ENCODE results near the gene ALAD.
"Not testable (repeated sequence)": the region's sequence is repeated elsewhere in the genome, so short reads cannot be mapped to it uniquely, and the experiment has no call there.

The ALAD gene

DNA sequence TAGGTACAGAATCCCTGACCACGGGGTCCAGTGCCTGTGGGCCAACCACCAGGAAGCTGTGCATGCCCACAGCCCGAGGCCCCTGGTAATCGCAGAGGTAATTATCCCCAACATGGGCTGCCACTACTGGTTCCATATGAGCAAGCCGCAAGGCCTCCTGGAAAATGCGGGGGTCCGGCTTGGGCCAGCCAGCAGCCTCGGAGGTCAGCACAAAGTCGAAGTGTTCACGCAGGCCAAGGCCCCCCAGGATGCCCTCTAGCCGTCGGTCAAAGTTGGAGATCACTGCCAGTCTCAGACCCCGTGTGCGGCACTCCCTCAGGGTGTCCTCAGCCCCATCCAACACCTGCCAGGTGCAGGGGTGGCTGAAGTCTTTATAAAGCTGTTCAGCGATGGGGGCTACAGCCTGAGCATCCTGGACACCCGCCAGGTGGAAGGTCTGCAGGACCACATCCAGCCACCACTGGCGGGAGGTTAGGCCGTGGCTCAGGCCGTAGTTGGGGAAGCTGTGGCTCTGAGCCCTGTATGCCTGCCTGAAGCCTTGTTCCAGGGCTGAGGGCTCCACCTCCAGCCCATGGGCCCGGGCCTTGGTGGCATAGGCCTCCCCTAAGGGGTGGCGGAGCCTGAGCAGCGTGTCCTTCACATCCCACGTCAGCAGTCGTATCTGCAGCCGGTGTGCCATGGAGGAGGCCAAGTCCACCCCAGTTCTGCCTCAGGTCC is 27.2 kb downstream of the ALAD start:
- DNase-seq (ENCODE audit: low read depth in 2 of 2) = no peak

DNA sequence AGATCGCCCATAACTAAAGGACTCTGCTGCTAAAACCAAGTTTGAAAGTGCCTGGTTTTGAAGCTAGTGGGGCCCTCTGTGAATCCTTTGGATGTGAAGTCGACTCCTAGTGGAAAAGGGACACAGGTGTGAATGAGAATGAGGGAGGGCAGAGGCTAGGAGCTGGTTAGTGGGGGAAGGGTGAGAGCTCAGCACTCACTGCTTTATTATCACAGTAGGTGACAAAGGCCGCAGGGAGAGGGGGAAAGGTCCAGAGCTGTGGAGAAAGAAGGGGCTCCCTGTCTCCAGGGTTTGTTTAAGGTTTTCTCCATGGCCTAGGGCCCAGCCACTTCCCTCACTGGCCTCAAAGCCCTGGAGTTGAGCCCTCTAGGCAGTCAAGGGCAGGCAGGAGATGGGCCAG is 27.8 kb downstream of the ALAD start:
- DNase-seq (ENCODE audit: low read depth in 2 of 2) = no peak

DNA sequence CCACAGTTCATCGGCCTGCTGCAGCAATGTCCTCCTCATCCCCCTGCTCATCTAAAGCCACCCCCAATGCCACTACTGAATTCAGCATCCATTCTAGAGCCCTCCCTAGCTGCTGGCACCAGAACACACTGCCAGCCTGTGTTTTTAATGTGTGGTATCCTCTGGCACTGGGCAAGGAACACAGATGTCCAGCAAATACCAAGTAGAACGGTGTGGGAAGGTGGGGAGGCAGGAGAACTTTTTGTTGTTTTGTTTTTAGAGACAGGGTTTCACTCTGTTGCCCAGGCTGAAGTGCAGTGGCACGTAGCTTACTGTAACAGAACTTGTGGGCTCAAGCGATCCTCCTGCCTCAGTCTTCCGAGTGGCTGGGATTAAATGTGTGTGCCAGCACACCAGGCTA is 29.0 kb downstream of the ALAD start:
- no peak for DNase-seq (ENCODE audit: low read depth in 2 of 2)

DNA sequence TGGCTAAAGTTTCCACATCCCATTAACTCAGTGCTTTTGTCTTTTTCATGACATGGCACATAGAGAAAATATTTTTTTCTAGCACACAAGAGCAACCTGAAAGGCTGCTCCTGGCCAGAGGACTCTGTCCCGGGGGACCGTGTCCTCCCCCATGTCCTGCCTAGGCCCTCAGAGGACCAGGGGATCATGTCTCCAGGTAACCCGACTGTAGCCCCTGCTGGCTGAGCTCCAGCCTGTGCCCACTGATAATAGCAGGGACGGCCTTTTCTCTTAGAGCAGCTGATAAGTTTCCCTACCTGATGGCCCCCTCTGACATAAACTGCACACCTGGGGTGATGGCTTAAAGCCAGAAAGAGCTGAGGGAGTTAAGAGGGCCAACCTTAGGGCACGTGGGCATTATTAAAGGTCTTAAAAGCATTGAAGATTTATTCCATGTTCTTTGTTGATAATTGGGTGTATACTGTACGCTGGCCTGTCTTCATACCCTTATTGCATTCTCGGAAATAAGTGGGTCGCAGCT is 30.2 kb downstream of the ALAD start:
- DNase-seq (ENCODE audit: low read depth in 2 of 2) = no peak

DNA sequence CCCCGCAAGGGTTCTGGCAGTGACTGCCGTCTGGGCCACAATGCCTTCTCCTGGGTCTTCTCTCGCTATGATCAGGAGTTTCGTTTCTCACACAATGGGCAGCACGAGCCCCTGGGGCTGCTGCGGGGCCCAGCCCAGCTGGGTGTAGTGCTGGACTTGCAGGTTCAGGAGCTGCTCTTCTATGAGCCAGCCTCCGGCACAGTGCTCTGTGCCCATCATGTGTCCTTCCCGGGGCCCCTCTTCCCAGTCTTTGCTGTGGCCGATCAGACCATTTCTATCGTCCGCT is 31.3 kb downstream of the ALAD start:
- no peak for DNase-seq (ENCODE audit: low read depth in 2 of 2)

DNA sequence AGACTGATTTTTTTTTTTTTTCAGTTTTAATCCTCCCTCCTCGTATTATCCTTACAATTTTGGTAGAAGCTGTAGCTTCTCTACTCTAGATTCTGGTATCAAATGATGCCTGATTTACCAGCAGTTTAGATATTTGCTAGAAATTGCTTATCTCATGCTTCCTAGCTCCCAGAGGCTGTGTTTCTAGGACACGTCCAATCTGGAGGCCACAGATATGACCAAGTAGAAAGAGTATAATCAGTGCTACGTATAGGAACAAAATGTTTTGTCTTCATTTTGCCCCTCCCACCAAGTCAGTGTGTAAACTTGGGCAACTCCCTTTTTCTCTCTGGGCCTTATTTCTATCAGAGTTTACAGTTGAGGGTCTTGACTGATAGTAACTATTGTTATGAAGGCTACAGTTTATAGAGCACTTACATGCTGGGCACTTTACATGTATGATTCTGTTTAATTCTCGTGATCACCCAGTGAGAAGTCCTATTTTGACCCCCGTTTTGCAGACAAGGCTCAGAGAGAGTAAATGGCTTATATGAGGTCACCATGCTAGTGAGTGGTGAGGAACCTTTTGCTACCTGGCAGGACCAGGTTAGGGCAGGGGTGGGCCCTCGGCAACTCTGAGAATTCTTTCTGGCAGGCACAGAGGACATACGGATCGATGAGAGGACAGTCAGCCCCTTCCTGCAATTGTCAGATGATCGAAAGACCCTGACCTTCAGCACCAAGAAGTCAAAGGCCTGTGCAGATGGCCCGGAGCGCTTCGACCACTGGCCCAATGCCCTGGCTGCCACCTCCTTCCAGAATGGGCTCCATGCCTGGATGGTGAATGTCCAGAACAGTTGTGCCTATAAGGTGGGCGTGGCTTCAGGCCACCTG is 31.9 kb downstream of the ALAD start:
- no peak for DNase-seq (ENCODE audit: low read depth in 2 of 2)

GRCh38 chr9:113368348-113368981 is 32.6 kb downstream of the ALAD start:
- no peak for DNase-seq (ENCODE audit: low read depth in 2 of 2)

DNA sequence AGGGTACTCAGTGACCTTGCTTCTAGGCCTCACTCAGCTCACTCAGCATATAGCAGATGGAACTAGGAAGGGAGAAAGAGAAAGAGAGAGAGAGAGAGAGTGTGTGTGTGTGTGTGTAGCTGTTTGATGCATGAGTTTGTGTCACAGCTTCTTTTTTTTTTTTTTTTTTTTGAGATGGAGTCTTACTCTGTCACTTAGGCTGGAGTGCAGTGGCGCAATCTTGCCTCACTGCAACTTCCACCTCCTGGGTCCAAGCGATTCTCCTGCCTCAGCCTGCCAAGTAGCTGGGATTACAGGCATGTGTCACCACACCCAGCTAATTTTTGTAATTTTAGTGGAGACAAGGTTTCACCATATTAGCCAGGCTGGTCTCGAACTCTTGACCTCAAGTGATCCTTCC is 35.4 kb downstream of the ALAD start:
- DNase-seq (ENCODE audit: low read depth in 2 of 2) = not testable (repeated sequence)

DNA sequence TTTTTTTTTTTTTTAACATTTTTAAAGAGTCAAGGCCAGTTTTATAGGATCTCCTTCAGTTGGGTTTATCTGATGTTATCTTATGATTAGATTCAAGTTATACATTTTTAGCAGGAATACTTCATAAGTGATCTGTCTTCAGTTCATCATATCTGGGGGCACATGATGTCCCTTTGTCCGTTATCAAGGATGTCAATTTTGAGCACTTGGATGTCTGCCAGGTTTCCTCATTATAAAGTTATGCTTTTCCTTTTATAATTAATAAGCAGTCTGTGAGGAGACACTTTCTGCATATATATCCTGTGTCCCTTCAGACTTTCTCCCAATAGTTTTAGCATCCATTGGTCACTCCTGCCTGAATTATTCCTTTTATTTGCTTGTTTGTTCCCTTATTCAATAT is 36.1 kb downstream of the ALAD start:
- DNase-seq (ENCODE audit: low read depth in 2 of 2) = no peak

- DNase-seq (ENCODE audit: low read depth in 2 of 2) = no peak
Observed at GRCh38 chr9:113363336-113363735, 37.7 kb downstream of the ALAD start.

DNA sequence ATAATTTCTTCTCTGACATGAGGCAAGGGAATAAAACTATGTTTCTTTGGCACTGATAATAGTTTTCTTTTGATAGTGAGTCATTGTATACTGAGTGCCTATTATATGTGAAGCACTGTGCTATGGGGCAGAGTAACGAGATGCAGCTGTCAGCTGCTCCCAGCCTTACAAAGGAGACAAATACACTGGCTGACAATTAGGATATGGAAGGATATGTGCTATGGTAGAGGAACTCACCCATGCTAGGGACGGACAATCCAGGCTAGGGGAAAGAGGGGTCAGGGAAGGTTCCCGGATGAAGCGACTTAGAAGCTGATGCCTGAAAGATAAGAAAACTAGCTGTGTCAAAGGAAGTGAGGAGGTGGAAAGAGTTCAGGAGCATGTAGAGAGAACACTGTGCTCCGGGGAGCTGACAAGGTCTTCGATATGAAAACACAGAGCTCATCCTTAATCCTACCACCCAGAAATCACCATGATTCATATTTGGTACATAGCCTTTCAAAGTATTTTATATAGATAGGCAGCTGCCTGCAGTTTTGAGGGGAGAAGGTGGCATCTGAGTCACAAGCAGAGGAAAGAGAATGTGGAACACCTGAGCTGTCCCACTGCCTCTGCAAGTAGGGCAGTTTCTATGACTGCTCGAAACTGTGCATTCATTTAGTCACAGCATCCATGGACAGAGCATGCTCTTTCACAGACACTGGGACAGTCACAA is 39.6 kb downstream of the ALAD start:
- DNase-seq (ENCODE audit: low read depth in 2 of 2) = no peak

- no peak for DNase-seq (ENCODE audit: low read depth in 2 of 2)
Observed at GRCh38 chr9:113360242-113360842, 40.7 kb downstream of the ALAD start.

DNA sequence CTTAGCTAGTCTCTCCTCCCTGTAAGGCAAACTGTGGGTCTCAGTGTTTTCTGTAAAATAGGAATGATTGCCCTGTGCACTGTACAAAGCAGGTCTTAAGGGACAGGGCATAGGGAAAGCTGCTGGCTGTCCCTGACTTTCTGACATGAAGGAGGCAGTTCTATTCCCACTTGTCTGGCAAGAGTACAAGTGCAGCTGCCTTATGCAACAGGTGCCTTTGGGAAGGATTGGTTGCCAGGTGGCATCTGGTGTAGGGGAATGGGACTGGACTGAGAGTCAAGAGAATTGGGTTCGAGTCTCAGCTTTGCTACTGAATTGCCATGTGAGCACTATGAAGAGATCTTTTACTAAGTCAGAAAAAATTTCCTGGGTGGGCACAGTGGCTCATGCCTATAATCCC is 41.7 kb downstream of the ALAD start:
- no peak for DNase-seq (ENCODE audit: low read depth in 2 of 2)

GRCh38 chr9:113356686-113357292 is 44.3 kb downstream of the ALAD start:
- no peak for DNase-seq (ENCODE audit: low read depth in 2 of 2)

DNA sequence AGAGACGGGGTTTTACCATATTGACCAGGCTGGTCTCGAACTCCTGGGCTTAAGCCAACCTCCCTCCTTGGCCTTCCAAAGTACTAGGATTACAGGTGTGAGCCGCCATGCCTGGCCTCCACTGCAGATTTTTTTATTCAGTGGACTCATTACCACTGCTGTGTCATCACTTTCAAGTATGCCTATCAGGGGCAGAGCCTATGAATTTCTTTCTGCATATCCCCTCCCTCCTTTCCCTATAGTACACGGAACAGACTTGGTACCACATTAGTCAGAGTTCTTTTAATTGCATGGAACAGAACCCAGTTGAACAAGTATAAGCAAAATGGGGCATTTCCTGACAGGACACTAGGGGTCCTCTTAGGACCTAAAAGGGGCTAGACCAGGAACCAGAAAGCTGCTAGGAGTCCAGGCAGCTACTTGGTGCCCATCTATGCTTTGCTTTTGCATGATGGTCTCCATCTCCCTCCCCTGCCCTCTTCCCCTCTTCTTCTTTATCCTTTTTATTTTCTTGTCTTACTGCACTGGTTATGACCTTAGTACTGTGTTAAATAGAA is 46.0 kb downstream of the ALAD start:
- no peak for DNase-seq (ENCODE audit: low read depth in 2 of 2)

- DNase-seq (ENCODE audit: low read depth in 2 of 2) = no peak
Observed at GRCh38 chr9:113352411-113352810, 48.7 kb downstream of the ALAD start.

GRCh38 chr9:113352006-113352405 is 49.1 kb downstream of the ALAD start:
- DNase-seq (ENCODE audit: low read depth in 2 of 2) = no peak

DNA sequence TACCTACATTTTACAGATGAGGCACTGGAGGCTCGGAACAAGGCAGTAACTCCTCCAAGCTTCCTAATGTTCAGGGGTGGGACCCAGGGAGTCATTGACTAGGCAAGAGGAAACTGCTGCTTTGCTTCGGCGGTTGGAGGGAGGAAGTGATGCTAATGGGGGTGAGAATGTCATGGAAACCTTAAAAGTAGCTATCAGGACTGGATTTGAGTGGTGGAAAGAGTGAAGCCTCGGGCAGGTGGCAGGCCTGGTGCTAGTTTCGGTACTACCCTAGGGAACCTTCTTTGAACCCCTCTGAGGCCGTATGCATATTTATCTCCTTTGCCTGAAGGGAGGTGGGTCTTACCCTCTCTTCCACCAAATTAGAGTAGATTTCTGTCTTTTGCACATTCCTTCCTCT is 50.1 kb downstream of the ALAD start:
- DNase-seq (ENCODE audit: low read depth in 2 of 2) = no peak

GRCh38 chr9:113350107-113350661 is 50.9 kb downstream of the ALAD start:
- no peak for DNase-seq (ENCODE audit: low read depth in 2 of 2)

DNA sequence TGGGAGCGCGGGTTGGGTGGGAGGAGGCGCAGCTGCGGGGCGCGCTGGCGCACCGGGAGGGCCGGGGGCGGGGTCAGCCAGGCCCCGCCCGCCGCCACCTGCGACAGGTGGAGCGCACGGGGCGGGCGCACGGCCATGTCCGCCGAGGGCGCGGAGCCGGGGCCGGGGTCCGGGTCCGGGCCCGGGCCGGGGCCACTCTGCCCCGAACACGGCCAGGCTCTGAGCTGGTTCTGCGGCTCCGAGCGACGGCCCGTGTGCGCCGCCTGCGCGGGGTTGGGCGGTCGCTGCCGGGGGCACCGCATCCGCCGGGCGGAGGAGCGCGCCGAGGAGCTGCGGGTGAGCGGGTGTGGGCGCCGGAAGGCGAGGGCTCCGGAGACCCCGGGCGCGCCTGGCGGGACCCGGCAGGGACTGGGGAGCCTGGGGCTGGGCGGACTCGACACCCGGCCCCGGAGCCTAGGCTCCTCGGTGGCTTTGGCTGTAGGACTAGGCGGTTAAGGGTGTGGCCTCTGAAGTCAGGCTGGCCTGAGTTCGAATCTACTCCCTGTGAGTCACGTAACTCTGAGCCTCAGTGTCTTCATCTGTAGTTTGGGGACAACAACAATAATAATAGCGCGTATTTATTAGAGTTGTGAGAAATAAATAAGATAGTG is 51.5 kb downstream of the ALAD start, which contains the start of gene BSPRY:
TSS of gene BSPRY (plus strand) at position 97 of the 650 bp plus-strand sequence. CDS start at position 136, 39 bp downstream.
- no peak for DNase-seq (ENCODE audit: low read depth in 2 of 2)

Measured in stimulated activated CD8-positive, alpha-beta memory T cell treated with anti-CD3 and anti-CD28 coated beads, Interleukin-15, amount 100 ng/mL, for 4 hours (primary cell).